ENCODE data around the gene HMGB3. TPM values are rescaled to one million over a fixed set of nuclear protein-coding genes. Genes with fewer than 3 reads are reported as not detected.

HMGB3 gene
- 310 to 395 TPM (median 312 TPM) in 3 replicates for total RNA-seq (2021)
- percentile 98 among the genes with signal in this experiment for Bru-seq, nascent RNA
- long read RNA-seq, experiment 1, transcript HMGB3-205 (5 exons, 793 nt), result minor isoform, 10 of 1,683 reads
- long read RNA-seq, experiment 1, transcript HMGB3-201 (5 exons, 3,560 nt), result major isoform, 1,418 of 1,683 reads
- long read RNA-seq, experiment 1, partial matches to known transcripts, result 211 of 1,683 reads
- long read RNA-seq, experiment 1, other reads (novel, unspliced or antisense), result 44 of 1,683 reads
- long read RNA-seq, experiment 2, transcript HMGB3-201 (5 exons, 3,560 nt), result major isoform, 142 of 414 reads
- long read RNA-seq, experiment 2, transcript HMGB3-205 (5 exons, 793 nt), result minor isoform, 9 of 414 reads
- long read RNA-seq, experiment 2, partial matches to known transcripts, result 202 of 414 reads
- long read RNA-seq, experiment 2, other reads (novel, unspliced or antisense), result 59 of 414 reads
- long read RNA-seq, experiment 3, transcript HMGB3-201 (5 exons, 3,560 nt), result major isoform, 592 of 777 reads
- long read RNA-seq, experiment 3, partial matches to known transcripts, result 155 of 777 reads
- long read RNA-seq, experiment 3, other reads (novel, unspliced or antisense), result 28 of 777 reads

DNA sequence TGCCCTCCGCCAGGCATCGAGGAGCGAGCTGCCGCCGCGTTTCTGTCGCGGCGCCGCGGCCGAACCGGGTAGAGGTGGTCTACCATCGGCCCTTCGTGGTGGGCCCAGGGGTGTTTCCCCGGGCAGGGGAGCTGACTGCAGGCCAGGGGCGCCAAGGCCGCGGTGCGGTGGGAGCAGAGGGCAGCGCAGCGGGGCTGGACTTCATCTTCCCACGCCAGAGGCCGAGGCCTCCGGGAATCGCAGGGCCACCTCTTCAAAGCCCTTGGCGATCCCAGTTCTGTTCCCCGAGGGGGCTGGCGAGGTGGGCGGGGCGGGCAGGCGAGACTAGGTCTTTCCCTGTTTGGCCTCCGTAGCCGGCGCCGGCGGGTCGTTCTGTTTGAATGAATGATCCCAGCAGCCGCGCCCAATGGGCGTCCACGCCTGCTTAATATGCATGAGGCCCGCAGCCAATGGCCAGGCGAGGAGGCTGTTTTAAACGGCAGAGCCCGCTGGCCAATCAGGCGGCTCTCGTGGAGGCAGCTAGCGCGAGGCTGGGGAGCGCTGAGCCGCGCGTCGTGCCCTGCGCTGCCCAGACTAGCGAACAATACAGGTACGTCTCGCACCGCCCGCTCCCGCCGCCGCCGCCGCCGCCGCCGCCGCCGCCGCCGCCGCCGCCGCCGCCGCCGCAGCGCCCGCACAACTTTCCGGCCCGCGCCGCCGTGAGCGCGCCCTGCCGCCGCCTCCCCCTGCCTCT lies at the start of gene HMGB3:
Gene HMGB3 (plus strand): TSS at position 548 of the 733 bp plus-strand sequence. CDS start 2,265 bp downstream, outside the sequence.
- Mint-ChIP-seq H3K27me3 (ENCODE audit: low read depth) (peaks cover 8% of the 10 kb centered on the region), H3K36me3 (peaks cover 27% of the 10 kb centered on the region), H3K27ac (peak within 1 kb of the TSS; percentile 57), H3K4me1 (peaks cover 27% of the 10 kb centered on the region), H3K4me3 (peak within 1 kb of the TSS; percentile 71), H3K9me3 (no peaks in the 10 kb centered on the region)
- peak; percentile 97 for ATAC-seq
- DNase-seq (ENCODE audit: low spot score), result peak; percentile 94
- ChIA-PET POLR2A (interaction anchor here (0.8 to 1.5 kb wide), 5 partner anchors 8 to 211 kb away, joined by 3 to 6 read pairs (median 5); no protein-coding TSS in a partner anchor), CTCF (interaction anchor here (0.9 to 1.9 kb wide), 2 partner anchors 210 to 211 kb away, joined by 3 to 8 read pairs; no protein-coding TSS in a partner anchor)
- TF ChIP-seq OVOL2 (CRISPR knock-in tag; IDR thresholded peaks at IDR 0.05; ENCODE audit: borderline replicate concordance) (no peak), NFYB (CRISPR knock-in tag; conservative IDR thresholded peaks at IDR 0.05; ENCODE audit: low read depth) (peak; percentile 56), FOXK1 (CRISPR knock-in tag; IDR thresholded peaks at IDR 0.05) (no peak), NR1H2 (CRISPR knock-in tag; IDR thresholded peaks at IDR 0.05) (no peak), MYBL2 (CRISPR knock-in tag; IDR thresholded peaks at IDR 0.05) (peak; percentile 90), NR3C1 (CRISPR knock-in tag; conservative IDR thresholded peaks at IDR 0.05; ENCODE audit: low read depth) (no peak), TEAD1 (CRISPR knock-in tag; IDR thresholded peaks at IDR 0.05) (0 out of 2 replicates have a peak, but pooled peaks have one; percentile 35), TEAD4 (CRISPR knock-in tag; IDR thresholded peaks at IDR 0.05) (no peak)
- TF ChIP-seq, protein P1, sequence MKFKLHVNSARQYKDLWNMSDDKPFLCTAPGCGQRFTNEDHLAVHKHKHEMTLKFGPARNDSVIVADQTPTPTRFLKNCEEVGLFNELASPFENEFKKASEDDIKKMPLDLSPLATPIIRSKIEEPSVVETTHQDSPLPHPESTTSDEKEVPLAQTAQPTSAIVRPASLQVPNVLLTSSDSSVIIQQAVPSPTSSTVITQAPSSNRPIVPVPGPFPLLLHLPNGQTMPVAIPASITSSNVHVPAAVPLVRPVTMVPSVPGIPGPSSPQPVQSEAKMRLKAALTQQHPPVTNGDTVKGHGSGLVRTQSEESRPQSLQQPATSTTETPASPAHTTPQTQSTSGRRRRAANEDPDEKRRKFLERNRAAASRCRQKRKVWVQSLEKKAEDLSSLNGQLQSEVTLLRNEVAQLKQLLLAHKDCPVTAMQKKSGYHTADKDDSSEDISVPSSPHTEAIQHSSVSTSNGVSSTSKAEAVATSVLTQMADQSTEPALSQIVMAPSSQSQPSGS (CRISPR knock-in tag; IDR thresholded peaks at IDR 0.05; ENCODE audit: borderline replicate concordance, low read depth), result no peak
- TF ChIP-seq, protein P2, sequence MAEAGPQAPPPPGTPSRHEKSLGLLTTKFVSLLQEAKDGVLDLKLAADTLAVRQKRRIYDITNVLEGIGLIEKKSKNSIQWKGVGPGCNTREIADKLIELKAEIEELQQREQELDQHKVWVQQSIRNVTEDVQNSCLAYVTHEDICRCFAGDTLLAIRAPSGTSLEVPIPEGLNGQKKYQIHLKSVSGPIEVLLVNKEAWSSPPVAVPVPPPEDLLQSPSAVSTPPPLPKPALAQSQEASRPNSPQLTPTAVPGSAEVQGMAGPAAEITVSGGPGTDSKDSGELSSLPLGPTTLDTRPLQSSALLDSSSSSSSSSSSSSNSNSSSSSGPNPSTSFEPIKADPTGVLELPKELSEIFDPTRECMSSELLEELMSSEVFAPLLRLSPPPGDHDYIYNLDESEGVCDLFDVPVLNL (CRISPR knock-in tag; IDR thresholded peaks at IDR 0.05; ENCODE audit: borderline replicate concordance, low read depth), result no peak
- TF ChIP-seq, protein P3, sequence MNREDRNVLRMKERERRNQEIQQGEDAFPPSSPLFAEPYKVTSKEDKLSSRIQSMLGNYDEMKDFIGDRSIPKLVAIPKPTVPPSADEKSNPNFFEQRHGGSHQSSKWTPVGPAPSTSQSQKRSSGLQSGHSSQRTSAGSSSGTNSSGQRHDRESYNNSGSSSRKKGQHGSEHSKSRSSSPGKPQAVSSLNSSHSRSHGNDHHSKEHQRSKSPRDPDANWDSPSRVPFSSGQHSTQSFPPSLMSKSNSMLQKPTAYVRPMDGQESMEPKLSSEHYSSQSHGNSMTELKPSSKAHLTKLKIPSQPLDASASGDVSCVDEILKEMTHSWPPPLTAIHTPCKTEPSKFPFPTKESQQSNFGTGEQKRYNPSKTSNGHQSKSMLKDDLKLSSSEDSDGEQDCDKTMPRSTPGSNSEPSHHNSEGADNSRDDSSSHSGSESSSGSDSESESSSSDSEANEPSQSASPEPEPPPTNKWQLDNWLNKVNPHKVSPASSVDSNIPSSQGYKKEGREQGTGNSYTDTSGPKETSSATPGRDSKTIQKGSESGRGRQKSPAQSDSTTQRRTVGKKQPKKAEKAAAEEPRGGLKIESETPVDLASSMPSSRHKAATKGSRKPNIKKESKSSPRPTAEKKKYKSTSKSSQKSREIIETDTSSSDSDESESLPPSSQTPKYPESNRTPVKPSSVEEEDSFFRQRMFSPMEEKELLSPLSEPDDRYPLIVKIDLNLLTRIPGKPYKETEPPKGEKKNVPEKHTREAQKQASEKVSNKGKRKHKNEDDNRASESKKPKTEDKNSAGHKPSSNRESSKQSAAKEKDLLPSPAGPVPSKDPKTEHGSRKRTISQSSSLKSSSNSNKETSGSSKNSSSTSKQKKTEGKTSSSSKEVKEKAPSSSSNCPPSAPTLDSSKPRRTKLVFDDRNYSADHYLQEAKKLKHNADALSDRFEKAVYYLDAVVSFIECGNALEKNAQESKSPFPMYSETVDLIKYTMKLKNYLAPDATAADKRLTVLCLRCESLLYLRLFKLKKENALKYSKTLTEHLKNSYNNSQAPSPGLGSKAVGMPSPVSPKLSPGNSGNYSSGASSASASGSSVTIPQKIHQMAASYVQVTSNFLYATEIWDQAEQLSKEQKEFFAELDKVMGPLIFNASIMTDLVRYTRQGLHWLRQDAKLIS (CRISPR knock-in tag; IDR thresholded peaks at IDR 0.05; ENCODE audit: borderline replicate concordance), result no peak
- TF ChIP-seq, protein P4, sequence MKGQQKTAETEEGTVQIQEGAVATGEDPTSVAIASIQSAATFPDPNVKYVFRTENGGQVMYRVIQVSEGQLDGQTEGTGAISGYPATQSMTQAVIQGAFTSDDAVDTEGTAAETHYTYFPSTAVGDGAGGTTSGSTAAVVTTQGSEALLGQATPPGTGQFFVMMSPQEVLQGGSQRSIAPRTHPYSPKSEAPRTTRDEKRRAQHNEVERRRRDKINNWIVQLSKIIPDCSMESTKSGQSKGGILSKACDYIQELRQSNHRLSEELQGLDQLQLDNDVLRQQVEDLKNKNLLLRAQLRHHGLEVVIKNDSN (CRISPR knock-in tag; IDR thresholded peaks at IDR 0.05), result 0 out of 2 replicates have a peak, but pooled peaks have one; percentile 15
- TF ChIP-seq, protein P5, sequence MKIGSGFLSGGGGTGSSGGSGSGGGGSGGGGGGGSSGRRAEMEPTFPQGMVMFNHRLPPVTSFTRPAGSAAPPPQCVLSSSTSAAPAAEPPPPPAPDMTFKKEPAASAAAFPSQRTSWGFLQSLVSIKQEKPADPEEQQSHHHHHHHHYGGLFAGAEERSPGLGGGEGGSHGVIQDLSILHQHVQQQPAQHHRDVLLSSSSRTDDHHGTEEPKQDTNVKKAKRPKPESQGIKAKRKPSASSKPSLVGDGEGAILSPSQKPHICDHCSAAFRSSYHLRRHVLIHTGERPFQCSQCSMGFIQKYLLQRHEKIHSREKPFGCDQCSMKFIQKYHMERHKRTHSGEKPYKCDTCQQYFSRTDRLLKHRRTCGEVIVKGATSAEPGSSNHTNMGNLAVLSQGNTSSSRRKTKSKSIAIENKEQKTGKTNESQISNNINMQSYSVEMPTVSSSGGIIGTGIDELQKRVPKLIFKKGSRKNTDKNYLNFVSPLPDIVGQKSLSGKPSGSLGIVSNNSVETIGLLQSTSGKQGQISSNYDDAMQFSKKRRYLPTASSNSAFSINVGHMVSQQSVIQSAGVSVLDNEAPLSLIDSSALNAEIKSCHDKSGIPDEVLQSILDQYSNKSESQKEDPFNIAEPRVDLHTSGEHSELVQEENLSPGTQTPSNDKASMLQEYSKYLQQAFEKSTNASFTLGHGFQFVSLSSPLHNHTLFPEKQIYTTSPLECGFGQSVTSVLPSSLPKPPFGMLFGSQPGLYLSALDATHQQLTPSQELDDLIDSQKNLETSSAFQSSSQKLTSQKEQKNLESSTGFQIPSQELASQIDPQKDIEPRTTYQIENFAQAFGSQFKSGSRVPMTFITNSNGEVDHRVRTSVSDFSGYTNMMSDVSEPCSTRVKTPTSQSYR (CRISPR knock-in tag; IDR thresholded peaks at IDR 0.05), result peak; percentile 43; the same call in 1 of the 2 replicates
- TF ChIP-seq, protein P6, sequence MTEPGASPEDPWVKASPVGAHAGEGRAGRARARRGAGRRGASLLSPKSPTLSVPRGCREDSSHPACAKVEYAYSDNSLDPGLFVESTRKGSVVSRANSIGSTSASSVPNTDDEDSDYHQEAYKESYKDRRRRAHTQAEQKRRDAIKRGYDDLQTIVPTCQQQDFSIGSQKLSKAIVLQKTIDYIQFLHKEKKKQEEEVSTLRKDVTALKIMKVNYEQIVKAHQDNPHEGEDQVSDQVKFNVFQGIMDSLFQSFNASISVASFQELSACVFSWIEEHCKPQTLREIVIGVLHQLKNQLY (CRISPR knock-in tag; IDR thresholded peaks at IDR 0.05), result no peak
- TF ChIP-seq, protein P7, sequence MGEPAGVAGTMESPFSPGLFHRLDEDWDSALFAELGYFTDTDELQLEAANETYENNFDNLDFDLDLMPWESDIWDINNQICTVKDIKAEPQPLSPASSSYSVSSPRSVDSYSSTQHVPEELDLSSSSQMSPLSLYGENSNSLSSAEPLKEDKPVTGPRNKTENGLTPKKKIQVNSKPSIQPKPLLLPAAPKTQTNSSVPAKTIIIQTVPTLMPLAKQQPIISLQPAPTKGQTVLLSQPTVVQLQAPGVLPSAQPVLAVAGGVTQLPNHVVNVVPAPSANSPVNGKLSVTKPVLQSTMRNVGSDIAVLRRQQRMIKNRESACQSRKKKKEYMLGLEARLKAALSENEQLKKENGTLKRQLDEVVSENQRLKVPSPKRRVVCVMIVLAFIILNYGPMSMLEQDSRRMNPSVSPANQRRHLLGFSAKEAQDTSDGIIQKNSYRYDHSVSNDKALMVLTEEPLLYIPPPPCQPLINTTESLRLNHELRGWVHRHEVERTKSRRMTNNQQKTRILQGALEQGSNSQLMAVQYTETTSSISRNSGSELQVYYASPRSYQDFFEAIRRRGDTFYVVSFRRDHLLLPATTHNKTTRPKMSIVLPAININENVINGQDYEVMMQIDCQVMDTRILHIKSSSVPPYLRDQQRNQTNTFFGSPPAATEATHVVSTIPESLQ (CRISPR knock-in tag; IDR thresholded peaks at IDR 0.05), result no peak
- TF ChIP-seq, protein P8, sequence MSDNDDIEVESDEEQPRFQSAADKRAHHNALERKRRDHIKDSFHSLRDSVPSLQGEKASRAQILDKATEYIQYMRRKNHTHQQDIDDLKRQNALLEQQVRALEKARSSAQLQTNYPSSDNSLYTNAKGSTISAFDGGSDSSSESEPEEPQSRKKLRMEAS (CRISPR knock-in tag; IDR thresholded peaks at IDR 0.05), result no peak

Measured in WTC11 (cell line).